Activated CD4-positive, alpha-beta T cell treated with anti-CD3 and anti-CD28 coated beads for 1 hour (primary cell): ENCODE measurements around the gene CHST11.
"Not testable (repeated sequence)": the region's sequence is repeated elsewhere in the genome, so short reads cannot be mapped to it uniquely, and the experiment has no call there.

Experiments
- DNase-seq: peaks from one replicate; pipeline ENCODE4 v3.0.0-alpha.2; 2020

The CHST11 gene

GRCh38 chr12:104567832-104568486 is 111.2 kb downstream of the CHST11 start:
- no peak for DNase-seq

- no peak for DNase-seq
Measured at GRCh38 chr12:104568487-104568868, 111.7 kb downstream of the CHST11 start.

- no peak for DNase-seq
Measured at GRCh38 chr12:104568935-104569334, 112.2 kb downstream of the CHST11 start.

- no peak for DNase-seq
Measured at GRCh38 chr12:104569346-104570173, 112.8 kb downstream of the CHST11 start.

DNA sequence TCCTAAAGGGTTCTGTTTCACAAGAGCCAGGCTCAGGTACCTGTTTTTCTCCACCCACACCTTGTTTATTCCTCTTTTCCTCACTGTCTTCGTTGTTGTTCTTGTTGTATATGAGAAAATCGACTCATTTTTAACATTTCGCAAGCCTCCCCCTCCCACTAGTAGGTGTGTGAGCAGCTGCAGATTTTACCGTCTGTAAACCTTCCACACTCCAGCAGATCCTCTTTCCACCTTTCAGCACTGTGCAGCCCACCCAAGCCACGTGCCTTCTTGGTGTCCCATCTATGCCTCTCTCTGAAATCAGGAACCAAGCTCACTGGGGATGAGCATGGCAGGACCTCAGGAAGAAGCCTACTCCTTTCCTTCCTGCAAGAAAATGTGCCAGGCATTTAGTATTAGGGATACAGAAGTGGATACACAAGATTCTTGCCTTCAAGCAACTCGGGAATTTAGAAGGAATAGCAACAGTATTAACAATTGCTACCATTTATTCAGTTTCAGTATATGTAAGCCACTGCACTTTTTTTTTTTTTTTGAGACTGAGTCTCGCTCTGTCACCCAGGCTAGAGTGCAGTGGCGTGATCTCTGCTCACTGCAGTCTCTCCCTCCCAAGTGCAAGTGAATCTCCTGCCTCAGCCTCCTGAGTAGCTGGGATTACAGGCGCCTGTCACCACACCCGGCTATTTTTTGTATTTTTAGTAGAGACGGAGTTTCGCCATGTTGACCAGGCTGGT is 113.6 kb downstream of the CHST11 start:
- DNase-seq, result no peak

DNA sequence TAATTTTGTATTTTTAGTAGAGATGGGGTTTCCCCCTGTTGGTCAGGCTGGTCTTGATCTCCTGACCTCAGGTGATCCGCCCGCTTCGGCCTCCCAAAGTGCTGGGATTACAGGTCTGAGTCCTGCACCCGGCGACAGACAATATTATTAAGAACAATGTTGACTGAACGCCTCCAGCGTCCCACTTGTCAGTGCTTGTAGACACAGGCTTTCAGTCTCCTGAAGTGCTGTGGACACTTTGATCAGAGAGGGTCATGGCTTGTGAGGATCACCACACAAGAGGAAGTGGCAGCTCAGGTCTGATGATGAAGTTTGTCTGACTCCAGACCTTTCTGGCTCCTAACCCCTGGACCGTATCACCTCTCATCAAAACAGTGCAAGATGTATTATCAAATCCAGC is 114.6 kb downstream of the CHST11 start:
- no peak for DNase-seq

DNA sequence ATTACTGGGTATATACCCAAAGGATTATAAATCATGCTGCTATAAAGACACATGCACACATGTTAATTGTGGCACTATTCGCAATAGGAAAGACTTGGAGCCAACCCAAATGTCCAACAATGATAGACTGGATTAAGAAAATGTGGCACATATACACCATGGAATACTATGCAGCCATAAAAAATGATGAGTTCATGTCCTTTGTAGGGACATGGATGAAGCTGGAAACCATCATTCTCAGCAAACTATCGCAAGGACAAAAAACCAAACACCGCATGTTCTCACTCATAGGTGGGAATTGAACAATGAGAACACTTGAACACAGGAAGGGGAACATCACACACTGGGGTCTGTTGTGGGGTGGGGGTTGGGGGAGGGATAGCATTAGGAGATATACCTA is 117.6 kb downstream of the CHST11 start:
- DNase-seq, result not testable (repeated sequence)

DNA sequence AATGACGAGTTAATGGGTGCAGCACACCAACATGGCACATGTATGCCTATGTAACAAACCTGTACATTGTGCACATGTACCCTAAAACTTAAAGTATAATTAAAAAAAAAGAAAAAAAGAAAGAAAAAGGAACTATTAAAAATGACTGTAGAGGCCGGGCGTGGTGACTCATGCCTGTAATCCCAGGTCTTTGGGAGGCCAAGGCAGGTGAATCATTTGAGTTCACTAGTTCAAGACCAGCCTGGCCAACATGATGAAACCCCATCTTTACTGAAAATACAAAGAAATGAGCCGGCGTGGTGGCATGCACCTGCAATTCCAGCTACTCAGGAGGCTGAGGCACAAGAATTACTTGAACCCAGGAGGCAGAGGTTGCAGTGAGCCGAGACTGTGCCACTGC is 118.0 kb downstream of the CHST11 start:
- DNase-seq, result not testable (repeated sequence)

DNA sequence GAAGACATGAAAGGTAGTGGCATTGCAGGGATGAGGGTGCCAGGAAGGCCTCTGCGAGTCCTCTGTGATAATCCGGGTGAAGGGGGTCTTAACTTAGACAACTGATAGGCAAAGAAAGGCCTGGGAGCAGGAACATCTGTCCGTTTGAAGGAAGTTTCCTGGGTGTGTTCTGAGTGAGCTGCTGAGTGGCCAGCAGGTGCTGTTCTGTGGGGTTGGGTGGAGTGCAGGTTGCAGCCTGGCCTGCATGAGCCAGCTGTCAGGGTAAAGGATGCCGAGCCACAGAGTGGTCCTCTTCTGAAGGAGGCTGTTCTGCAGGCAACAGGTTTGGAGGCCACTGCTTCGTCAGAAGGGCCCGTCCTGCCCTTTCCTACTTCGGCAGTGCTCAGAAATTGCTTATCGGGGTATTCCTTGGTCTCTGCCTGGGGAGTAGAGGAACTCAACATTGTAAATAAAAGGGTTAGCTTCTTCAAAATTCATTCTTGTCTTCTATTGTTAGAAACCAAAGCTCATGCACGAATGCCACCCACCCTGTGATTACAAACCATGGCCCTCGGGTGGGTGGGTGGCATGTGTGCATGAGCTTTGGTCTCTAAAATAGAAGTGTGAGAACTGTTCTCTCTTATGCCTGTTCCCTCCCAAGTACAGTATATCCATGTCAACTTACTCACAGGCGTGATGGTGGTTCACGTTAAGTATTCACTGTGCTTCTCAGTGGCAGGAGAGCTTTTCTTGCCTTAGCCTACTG is 118.9 kb downstream of the CHST11 start:
- DNase-seq, result no peak

GRCh38 chr12:104576187-104576778 is 119.5 kb downstream of the CHST11 start:
- DNase-seq, result no peak

DNA sequence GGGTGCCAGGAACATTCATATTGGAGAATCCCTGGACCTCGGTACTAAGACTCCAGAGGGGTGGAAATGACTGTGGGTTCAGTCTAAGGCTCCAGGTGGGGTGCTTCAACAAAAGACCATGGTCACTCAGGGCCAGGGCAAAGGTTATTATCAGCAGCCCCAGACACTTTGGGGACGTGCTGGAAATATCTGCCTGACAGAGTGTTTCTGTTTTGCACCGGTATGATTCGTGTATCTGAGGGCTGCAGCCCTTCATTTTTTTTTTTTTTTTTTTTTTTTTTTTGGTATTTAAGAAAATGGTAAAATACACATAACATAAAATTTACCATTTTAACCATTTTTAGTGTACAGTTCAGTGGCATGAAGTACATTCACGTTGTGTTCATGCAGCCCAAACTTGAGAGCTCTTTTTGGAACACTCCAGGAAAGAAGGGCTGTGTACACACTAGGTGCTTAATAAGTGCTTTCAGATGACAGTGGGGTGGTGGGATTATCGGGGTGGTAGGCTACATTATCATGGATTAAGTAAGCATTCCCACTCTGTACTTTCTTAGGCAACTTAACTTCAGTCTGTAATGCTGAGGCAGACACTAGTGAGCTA is 120.3 kb downstream of the CHST11 start:
- no peak for DNase-seq

DNA sequence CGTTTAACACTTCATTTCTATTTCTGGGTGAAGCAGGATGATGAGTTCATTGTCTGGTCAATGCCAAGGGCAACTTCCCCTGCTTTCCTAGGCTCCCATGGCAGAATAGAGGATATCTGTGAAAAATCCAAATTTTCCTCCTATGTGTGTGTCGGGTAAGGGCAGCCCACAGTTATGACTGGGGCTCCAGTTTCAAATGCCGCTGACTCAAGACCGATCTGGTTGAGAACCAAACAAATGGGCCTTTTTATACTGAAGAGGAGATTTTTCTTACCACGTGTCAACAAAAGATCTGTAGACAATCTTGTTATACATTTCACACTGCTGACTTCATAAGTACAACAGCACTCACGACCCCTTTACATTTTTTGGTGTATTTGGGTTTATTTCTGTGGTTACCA is 120.8 kb downstream of the CHST11 start:
- DNase-seq, result no peak

DNA sequence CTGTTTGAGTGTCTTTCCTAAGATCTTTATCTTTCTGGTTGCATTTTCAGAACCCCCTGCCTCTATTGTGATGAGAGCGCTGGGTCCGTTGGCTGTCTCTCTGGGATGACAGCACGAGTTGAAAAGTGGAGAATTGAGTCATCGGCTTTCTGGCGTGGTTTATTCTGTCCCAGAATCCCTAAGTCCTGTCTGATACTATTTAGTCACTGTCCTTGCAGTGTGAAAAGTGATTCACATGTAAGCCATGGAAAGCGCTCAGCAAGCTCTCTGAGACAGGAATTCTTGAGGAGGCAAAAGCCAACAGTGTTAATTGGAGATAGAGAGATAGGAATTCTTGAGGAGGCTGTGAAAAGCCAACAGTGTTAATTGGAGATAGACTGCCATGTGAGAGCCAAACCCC is 121.7 kb downstream of the CHST11 start:
- no peak for DNase-seq

GRCh38 chr12:104579718-104580495 is 123.2 kb downstream of the CHST11 start:
- no peak for DNase-seq

- DNase-seq, result no peak
Measured at GRCh38 chr12:104581005-104581570, 124.3 kb downstream of the CHST11 start.

- no peak for DNase-seq
Measured at GRCh38 chr12:104582739-104583138, 126.0 kb downstream of the CHST11 start.

DNA sequence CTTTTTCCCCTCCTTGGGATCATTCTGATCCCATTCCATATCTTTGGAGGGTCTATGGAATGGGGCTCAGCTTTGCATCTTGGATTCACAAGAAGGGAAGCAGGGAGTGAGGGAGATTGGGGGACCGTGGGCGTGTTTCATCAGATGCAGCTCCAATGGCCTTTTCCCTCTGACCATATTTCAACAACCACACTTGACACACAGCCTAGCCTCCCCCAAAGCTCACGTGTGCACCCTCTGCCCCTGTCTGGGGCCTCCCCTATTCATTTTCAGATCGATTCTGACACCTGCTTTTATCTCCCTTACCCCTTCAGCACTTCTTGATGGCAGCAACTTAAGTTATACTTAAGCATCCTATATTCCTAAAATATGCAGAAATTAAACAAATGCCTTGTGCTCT is 126.6 kb downstream of the CHST11 start:
- DNase-seq, result no peak

GRCh38 chr12:104585448-104586055 is 128.8 kb downstream of the CHST11 start:
- DNase-seq, result no peak

DNA sequence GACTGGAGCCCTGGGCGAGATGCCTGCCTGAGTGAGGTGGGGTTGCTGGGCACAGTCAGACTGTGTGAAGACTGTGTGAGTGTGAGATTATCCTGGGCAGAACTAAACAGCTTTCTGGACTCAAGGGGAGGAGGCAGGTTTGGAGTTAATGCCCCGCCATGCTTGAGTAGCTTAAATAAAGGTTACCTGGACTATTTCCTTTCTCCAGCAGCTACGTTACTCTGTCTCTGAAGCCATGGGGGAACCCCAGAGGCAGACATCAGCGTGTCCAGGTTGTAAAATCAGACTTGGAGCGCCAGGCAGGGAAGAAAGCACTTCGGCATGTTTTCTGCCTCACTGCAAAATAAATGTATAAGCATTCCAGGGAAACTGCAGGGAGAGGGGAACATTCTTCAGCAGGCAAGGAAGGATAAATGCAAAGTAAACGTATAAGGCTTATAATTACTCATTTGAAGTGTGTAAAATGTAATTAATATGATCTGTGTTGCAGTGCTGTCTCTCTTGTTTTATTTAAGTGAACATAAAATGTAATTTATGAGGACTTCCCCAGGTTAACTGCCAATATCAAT is 129.7 kb downstream of the CHST11 start:
- DNase-seq, result no peak
